GM12892 (cell line): ENCODE results near the gene MACROD2.

Experiments used
- POLR2A ChIP-seq: IDR thresholded peaks from 2 replicates; pipeline ENCODE4 v1.6.1; 2011; ENCODE audit warnings: low read depth, low read length, control low read depth
- TAF1 ChIP-seq: IDR thresholded peaks from 2 replicates; pipeline ENCODE4 v1.6.1; 2011; ENCODE audit warnings: low read depth, mild to moderate bottlenecking, control low read depth, low read length, borderline replicate concordance

- TF ChIP-seq POLR2A: no peak
- no peak for TF ChIP-seq TAF1
These were observed 1063.5 kb downstream of the MACROD2 start for GRCh38 chr20:15058841-15059240.
